ENCODE measurements around the gene GRIFIN. TPM values are rescaled to one million over a fixed set of nuclear protein-coding genes. Genes with fewer than 3 reads are reported as not detected.

GRIFIN gene
- total RNA-seq, 2 donors from 2014 or later, result not detected

DNA sequence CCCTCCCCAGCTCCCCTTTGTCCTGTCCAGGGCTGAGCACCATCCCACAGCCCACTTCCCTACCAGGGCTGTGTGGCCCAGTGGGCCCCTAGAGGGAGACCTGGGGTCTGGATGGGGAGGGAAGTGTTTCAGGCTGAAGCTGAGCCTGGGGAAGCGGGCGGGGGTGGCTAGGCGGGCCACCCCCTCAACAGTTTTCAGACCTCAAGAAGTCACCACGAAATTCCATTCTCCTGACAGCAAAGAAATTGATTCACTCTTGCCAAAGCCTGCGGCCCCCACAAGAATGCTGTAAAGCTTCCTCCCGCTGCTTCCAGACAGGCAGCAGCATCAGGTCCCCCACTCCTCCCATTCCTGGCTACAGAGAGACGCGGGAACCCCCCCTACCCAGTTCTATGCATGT is 40.8 kb upstream of the GRIFIN start:
- intact Hi-C loops (cut with DNase I), result no loop called here
- WGBS, result 70% methylated on average over 8 of the region's 8 CpGs
- Histone ChIP-seq H3K9me3 (no peaks in the 10 kb centered on the region), H3K4me1 (replicated peaks) (peaks cover 6% of the 10 kb centered on the region), H3K27me3 (replicated peaks; ENCODE audit: insufficient read depth) (no peaks in the 10 kb centered on the region), H3K27ac (no peak overlapping the region), H3K4me3 (no peak overlapping the region), H3K36me3 (no peaks in the 10 kb centered on the region)
- TF ChIP-seq POLR2AphosphoS5 (IDR thresholded peaks at IDR 0.05) (no peak), CTCF (IDR thresholded peaks at IDR 0.05) (no peak), POLR2A (IDR thresholded peaks at IDR 0.05) (no peak)
- no peak for DNase-seq (ENCODE audit: low spot score)

GRCh38 chr7:2516194-2516555 is 40.0 kb upstream of the GRIFIN start:
- no peak overlapping the region for H3K27ac ChIP-seq
- no peaks in the 10 kb centered on the region for H3K27me3 ChIP-seq (replicated peaks; ENCODE audit: insufficient read depth)
- H3K4me3 ChIP-seq, result no peak overlapping the region
- H3K4me1 ChIP-seq (replicated peaks), result peaks cover 10% of the 10 kb centered on the region
- DNase-seq (ENCODE audit: low spot score), result no peak
- WGBS, result 89% methylated on average over 7 of the region's 8 CpGs
- no peak for TF ChIP-seq POLR2AphosphoS5 (IDR thresholded peaks at IDR 0.05)
- TF ChIP-seq CTCF (IDR thresholded peaks at IDR 0.05), result no peak
- TF ChIP-seq POLR2A (IDR thresholded peaks at IDR 0.05), result no peak
- H3K36me3 ChIP-seq, result no peaks in the 10 kb centered on the region
- intact Hi-C loops (cut with DNase I), result no loop called here
- no peaks in the 10 kb centered on the region for H3K9me3 ChIP-seq

DNA sequence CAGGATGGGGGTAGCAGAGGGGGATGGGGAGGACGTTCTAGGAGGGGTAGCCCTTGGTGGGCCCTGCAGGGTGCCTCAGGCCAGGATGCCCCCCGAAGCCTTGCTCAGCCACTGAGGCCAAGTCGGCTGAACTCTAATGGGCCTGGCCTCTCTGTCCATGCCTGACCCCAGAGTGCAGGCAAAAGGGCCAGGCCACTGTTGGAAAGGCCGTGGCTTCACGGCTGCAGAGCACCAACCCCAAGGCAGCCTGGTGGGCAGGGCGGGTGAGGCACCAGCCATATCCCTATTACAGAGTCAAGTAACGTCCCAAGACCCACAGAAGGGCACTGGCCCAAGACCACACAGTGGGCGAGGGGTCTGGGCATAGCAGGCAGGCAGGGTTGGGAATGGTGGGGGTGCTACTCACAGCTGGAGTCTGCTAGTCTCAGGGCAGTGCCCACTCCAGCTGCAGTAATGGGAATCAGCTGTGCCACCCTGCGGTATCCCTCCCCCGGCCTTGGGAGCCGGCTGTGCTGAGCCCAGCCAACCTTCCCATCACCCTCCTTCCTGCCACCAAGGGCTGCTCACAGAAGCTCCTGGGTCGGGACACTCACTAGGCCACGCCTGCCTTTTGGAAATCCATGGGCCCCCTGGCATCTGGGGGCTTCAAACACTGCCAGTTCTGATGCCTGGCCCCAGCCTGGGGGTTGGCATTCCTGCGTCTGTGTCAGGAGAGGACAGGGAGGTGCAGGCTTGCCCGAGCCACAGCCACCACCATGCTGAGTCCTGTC is 39.4 kb upstream of the GRIFIN start:
- H3K4me3 ChIP-seq, result no peak overlapping the region
- no peaks in the 10 kb centered on the region for H3K36me3 ChIP-seq
- no peak for DNase-seq (ENCODE audit: low spot score)
- whole genome bisulfite sequencing, result 89% methylated on average over 15 of the region's 15 CpGs
- TF ChIP-seq POLR2AphosphoS5 (IDR thresholded peaks at IDR 0.05), result no peak
- TF ChIP-seq POLR2A (IDR thresholded peaks at IDR 0.05), result no peak
- no peak for TF ChIP-seq CTCF (IDR thresholded peaks at IDR 0.05)
- H3K4me1 ChIP-seq (replicated peaks), result peaks cover 16% of the 10 kb centered on the region
- intact Hi-C loops (cut with DNase I), result no loop called here
- H3K27ac ChIP-seq, result no peak overlapping the region
- H3K9me3 ChIP-seq, result no peaks in the 10 kb centered on the region
- H3K27me3 ChIP-seq (replicated peaks; ENCODE audit: insufficient read depth), result no peaks in the 10 kb centered on the region

DNA sequence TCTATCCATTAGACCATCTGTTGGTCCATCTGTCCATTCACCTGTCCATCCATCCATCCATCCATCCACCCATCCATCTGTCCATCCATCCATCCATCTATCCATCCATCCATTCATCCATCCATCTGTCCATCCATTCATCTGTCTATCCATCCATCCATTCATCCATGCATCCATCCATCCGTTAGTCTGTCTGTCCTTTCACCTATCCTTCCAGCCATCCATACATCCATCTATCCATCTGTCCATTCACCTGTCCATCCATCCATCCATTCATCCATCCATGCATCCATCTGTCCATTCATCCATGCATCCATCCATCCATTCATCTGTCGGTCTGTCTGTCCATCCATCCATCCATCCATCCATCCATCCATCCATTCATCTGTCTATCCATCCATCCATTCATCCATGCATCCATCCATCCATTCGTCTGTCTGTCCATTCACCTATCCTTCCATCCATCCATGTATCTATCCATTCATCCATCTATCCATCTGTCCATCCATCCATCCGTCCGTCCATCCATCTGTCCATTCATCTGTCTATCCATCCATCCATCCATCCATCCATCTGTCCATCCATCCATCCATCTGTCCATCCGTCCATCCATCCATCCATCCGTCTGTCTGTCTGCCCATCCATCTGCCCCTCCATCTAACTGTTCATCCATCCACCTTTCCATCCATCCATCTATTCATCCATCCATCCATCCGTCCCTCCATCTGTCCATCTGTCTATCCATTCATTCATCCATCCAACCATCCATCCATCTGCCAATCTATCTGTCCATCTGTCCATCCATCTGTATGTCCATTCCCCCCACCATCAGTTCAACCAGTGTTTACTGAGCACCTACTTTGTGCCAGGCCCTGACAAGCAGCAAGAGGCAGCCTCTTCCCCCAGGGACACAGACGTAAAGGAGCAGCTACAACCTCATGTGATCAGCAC is 38.5 kb upstream of the GRIFIN start:
- Histone ChIP-seq H3K4me1 (replicated peaks) (peaks cover 24% of the 10 kb centered on the region), H3K36me3 (no peaks in the 10 kb centered on the region), H3K27ac (no peak overlapping the region), H3K27me3 (replicated peaks; ENCODE audit: insufficient read depth) (no peaks in the 10 kb centered on the region), H3K4me3 (no peak overlapping the region), H3K9me3 (no peaks in the 10 kb centered on the region)
- intact Hi-C loops (cut with DNase I), result no loop called here
- 88% methylated on average over 9 of the region's 9 CpGs for WGBS
- DNase-seq (ENCODE audit: low spot score), result no peak
- no peak for TF ChIP-seq CTCF (IDR thresholded peaks at IDR 0.05)
- no peak for TF ChIP-seq POLR2AphosphoS5 (IDR thresholded peaks at IDR 0.05)
- no peak for TF ChIP-seq POLR2A (IDR thresholded peaks at IDR 0.05)
